T follicular helper cell (primary cell): ENCODE results near the gene TTYH2.

Experiments used
- DNase-seq: peaks from one replicate; pipeline ENCODE4 v3.0.0-alpha.2; 2020; ENCODE audit warnings: low read depth

The TTYH2 gene

GRCh38 chr17:74235040-74235581 lies 21.7 kb downstream of the TTYH2 start:
- DNase-seq = no peak

- DNase-seq = no peak
Measured at GRCh38 chr17:74235911-74236371, 22.6 kb downstream of the TTYH2 start.

- DNase-seq = no peak
Measured at GRCh38 chr17:74237321-74237720, 23.9 kb downstream of the TTYH2 start.

- no peak for DNase-seq
Measured at GRCh38 chr17:74239172-74239571, 25.8 kb downstream of the TTYH2 start.

- no peak for DNase-seq
Measured at GRCh38 chr17:74240618-74241205, 27.3 kb downstream of the TTYH2 start.

GRCh38 chr17:74241431-74241830 lies 28.1 kb downstream of the TTYH2 start:
- DNase-seq = no peak

- no peak for DNase-seq
Measured at GRCh38 chr17:74241847-74242246, 28.5 kb downstream of the TTYH2 start.

GRCh38 chr17:74243013-74243755 lies 29.8 kb downstream of the TTYH2 start:
- DNase-seq = no peak

- DNase-seq = no peak
Measured at GRCh38 chr17:74244128-74244527, 30.8 kb downstream of the TTYH2 start.

- DNase-seq = no peak
Measured at GRCh38 chr17:74244548-74244947, 31.2 kb downstream of the TTYH2 start.

- no peak for DNase-seq
Measured at GRCh38 chr17:74245145-74245831, 31.9 kb downstream of the TTYH2 start.

- DNase-seq = no peak
Measured at GRCh38 chr17:74245871-74246270, 32.5 kb downstream of the TTYH2 start.

GRCh38 chr17:74249590-74250270 lies 36.4 kb downstream of the TTYH2 start:
- no peak for DNase-seq

GRCh38 chr17:74250324-74250995 lies 37.1 kb downstream of the TTYH2 start:
- no peak for DNase-seq

- no peak for DNase-seq
Measured at GRCh38 chr17:74251051-74251450, 37.7 kb downstream of the TTYH2 start.

- DNase-seq = no peak
Measured at GRCh38 chr17:74251569-74251968, 38.2 kb downstream of the TTYH2 start.

GRCh38 chr17:74252211-74252610 lies 38.8 kb downstream of the TTYH2 start:
- DNase-seq = no peak

- DNase-seq = no peak
Measured at GRCh38 chr17:74253036-74253435, 39.7 kb downstream of the TTYH2 start.

GRCh38 chr17:74257311-74257710 lies 43.9 kb downstream of the TTYH2 start:
- DNase-seq = no peak

GRCh38 chr17:74259667-74260524 lies 46.5 kb downstream of the TTYH2 start:
- no peak for DNase-seq

- DNase-seq = no peak
Measured at GRCh38 chr17:74260525-74260850, 47.1 kb downstream of the TTYH2 start.
